A549 (cell line): ENCODE measurements around the gene MNS1. TPM values are rescaled to one million over a fixed set of nuclear protein-coding genes. Genes with fewer than 3 reads are reported as not detected.

ENCODE experiments used
- ATAC-seq, 2 experiments: fragments of 200-7000 bp in 1 of 2; fragments of >200 bp in 1 of 2; cut with Nextera tagmentation in 1 of 2; cut with Tn5 transposase in 1 of 2; 3 replicates each; pipeline versions ENCODE4 v1.8.0 to v1.9.1; 2018 to 2020; ENCODE audit warnings: mild to moderate bottlenecking in 1 of 2, moderate library complexity in 1 of 2
- CTCF ChIA-PET: fragments of 300-600 bp; sonication (Branson Sonifier 250); formaldehyde crosslinking; extraction: SDS; loops from one replicate; lab custom pipeline; 2021; ENCODE audit warnings: antibody characterized with exemption, inconsistent platforms; lab: Yijun Ruan, JAX
- POLR2A ChIA-PET: fragments of 350-600 bp; formaldehyde crosslinking; extraction: SDS; loops from one replicate; lab custom pipeline; 2021; ENCODE audit warnings: antibody characterized with exemption, inconsistent platforms; lab: Yijun Ruan, JAX
- DNase-seq, 2 experiments: peaks; one replicate each; pipeline versions ENCODE4 v3.0.0 to v3.0.0-alpha.2; 2011 to 2016; ENCODE audit warnings: low read depth in 1 of 2, low spot score in 1 of 2
- FAIRE-seq: peaks from 2 replicates; lab custom pipeline; 2011; peaks lifted over from hg19 to GRCh38; lab: Jason Lieb, UNC
- H3K27ac ChIP-seq, 2 experiments: fragments of >200 bp; sonication (Bioruptor Twin); formaldehyde crosslinking; 3 replicates each; pipeline ENCODE4 v1.5.1; 2016 to 2017
- H3K4me1 ChIP-seq: fragments of >200 bp; sonication (Bioruptor Twin); formaldehyde crosslinking; 3 replicates; pipeline ENCODE4 v1.6.1; 2016
- H3K4me2 ChIP-seq: fragments of >200 bp; sonication (Bioruptor Twin); formaldehyde crosslinking; 3 replicates; pipeline ENCODE4 v1.6.1; 2016
- H3K4me3 ChIP-seq: fragments of >200 bp; sonication (Bioruptor Twin); formaldehyde crosslinking; 3 replicates; pipeline ENCODE4 v1.5.1; 2016
- H3K9me3 ChIP-seq: fragments of >200 bp; sonication (Bioruptor Twin); formaldehyde crosslinking; 3 replicates; pipeline ENCODE4 v1.6.1; 2016
- BHLHE40 ChIP-seq: IDR thresholded peaks from 2 replicates; pipeline ENCODE4 v1.6.1; 2012; ENCODE audit warnings: low read depth, low read length, inconsistent platforms
- CBX2 ChIP-seq: fragments of 200-600 bp; sonication (generic); IDR thresholded peaks from 2 replicates; pipeline ENCODE4 v1.6.1; 2016; ENCODE audit warnings: low read depth, mild to moderate bottlenecking, borderline replicate concordance
- CEBPB ChIP-seq, 2 experiments: fragments of >200 bp in 1 of 2; sonication (Bioruptor Twin) in 1 of 2; formaldehyde crosslinking in 1 of 2; IDR thresholded peaks; 2 replicates each; pipeline ENCODE4 v1.6.1; 2012 to 2016
- EHF ChIP-seq: fragments of 250-450 bp; sonication (Bioruptor Pico); IDR thresholded peaks from 2 replicates; pipeline ENCODE4 v1.5.0; 2020; ENCODE audit warnings: mild to moderate bottlenecking
- EHMT2 ChIP-seq: fragments of 200-600 bp; sonication (generic); IDR thresholded peaks from 2 replicates; pipeline ENCODE4 v1.6.1; 2016; ENCODE audit warnings: antibody characterized with exemption, low read depth, mild to moderate bottlenecking, moderate library complexity
- EP300 ChIP-seq, 2 experiments: fragments of >200 bp; sonication (Bioruptor Twin); formaldehyde crosslinking; IDR thresholded peaks; 2 replicates in 1 of 2; 3 replicates in 1 of 2; pipeline ENCODE4 v1.6.1; 2016 to 2017
- ESRRA ChIP-seq: fragments of 150-350 bp; IDR thresholded peaks from 2 replicates; pipeline ENCODE4 v1.6.1; 2014; ENCODE audit warnings: mild to moderate bottlenecking, low read length, borderline replicate concordance
- HEYL ChIP-seq: fragments of 250-450 bp; sonication (Bioruptor Pico); IDR thresholded peaks from 2 replicates; pipeline ENCODE4 v1.8.0; 2021; ENCODE audit warnings: mild to moderate bottlenecking, moderate library complexity
- HMGXB4 ChIP-seq: fragments of 250-450 bp; sonication (Bioruptor Pico); IDR thresholded peaks from 2 replicates; pipeline ENCODE4 v1.5.0; 2021; ENCODE audit warnings: mild to moderate bottlenecking, moderate library complexity, borderline replicate concordance
- HOXA7 ChIP-seq: fragments of 250-450 bp; sonication (Bioruptor Pico); IDR thresholded peaks from 2 replicates; pipeline ENCODE4 v1.5.0; 2020; ENCODE audit warnings: mild to moderate bottlenecking, moderate library complexity
- HOXB13 ChIP-seq: fragments of 250-450 bp; sonication (Bioruptor Pico); IDR thresholded peaks from 2 replicates; pipeline ENCODE4 v1.5.0; 2020; ENCODE audit warnings: low read depth, mild to moderate bottlenecking, moderate library complexity
- JUN ChIP-seq, 2 experiments: fragments of >200 bp; sonication (Bioruptor Twin); formaldehyde crosslinking; IDR thresholded peaks; 2 replicates in 1 of 2; 3 replicates in 1 of 2; pipeline ENCODE4 v1.6.1; 2016 to 2017
- NFE2L2 ChIP-seq: fragments of 150-350 bp; conservative IDR thresholded peaks from 2 replicates; pipeline ENCODE4 v1.6.1; 2014; ENCODE audit warnings: low read length
- NPAS2 ChIP-seq: fragments of 250-450 bp; sonication (Bioruptor Pico); IDR thresholded peaks from 2 replicates; pipeline ENCODE4 v1.8.0; 2022; ENCODE audit warnings: mild to moderate bottlenecking, moderate library complexity, borderline replicate concordance
- NR3C1 ChIP-seq: fragments of >200 bp; sonication (Bioruptor Twin); formaldehyde crosslinking; IDR thresholded peaks from 3 replicates; pipeline ENCODE4 v1.6.1; 2017
- RAD21 ChIP-seq, 2 experiments: fragments of >200 bp in 1 of 2; sonication (Bioruptor Twin) in 1 of 2; formaldehyde crosslinking in 1 of 2; IDR thresholded peaks in 1 of 2; conservative IDR thresholded peaks in 1 of 2; 2 replicates in 1 of 2; 3 replicates in 1 of 2; pipeline ENCODE4 v1.6.1; 2012 to 2018; ENCODE audit warnings: inconsistent platforms in 1 of 2
- RFX5 ChIP-seq: fragments of 450-650 bp; IDR thresholded peaks from 2 replicates; pipeline ENCODE4 v1.7.1; 2014; ENCODE audit warnings: antibody characterized with exemption, mild to moderate bottlenecking, moderate library complexity
- SMC3 ChIP-seq: fragments of >200 bp; sonication (Bioruptor Twin); formaldehyde crosslinking; IDR thresholded peaks from 3 replicates; pipeline ENCODE4 v1.6.1; 2018; ENCODE audit warnings: inconsistent platforms
- SREBF2 ChIP-seq: fragments of 450-650 bp; IDR thresholded peaks from 2 replicates; pipeline ENCODE4 v1.6.1; 2014; ENCODE audit warnings: mild to moderate bottlenecking, moderate library complexity
- TP53 ChIP-seq: fragments of 250-450 bp; sonication (Bioruptor Pico); IDR thresholded peaks from 2 replicates; pipeline ENCODE4 v1.5.0; 2021; ENCODE audit warnings: mild to moderate bottlenecking, moderate library complexity
- ZFP36 ChIP-seq: fragments of 450-650 bp; IDR thresholded peaks from 2 replicates; pipeline ENCODE4 v1.6.1; 2014; ENCODE audit warnings: borderline replicate concordance; ENCODE audit not compliant: partially characterized antibody
- ZNF302 ChIP-seq: fragments of 250-450 bp; sonication (Bioruptor Pico); IDR thresholded peaks from 2 replicates; pipeline ENCODE4 v1.9.0; 2021; ENCODE audit warnings: inconsistent platforms, mild to moderate bottlenecking, moderate library complexity
- ZSCAN20 ChIP-seq: fragments of 250-450 bp; sonication (Bioruptor Pico); IDR thresholded peaks from 2 replicates; pipeline ENCODE4 v1.8.0; 2022; ENCODE audit warnings: mild to moderate bottlenecking, moderate library complexity
- WGBS: methylation state at CpG from one replicate; pipeline ENCODE4 v1.1.6; 2017; ENCODE audit errors: missing lambda C conversion rate; 5-methylcytosine and 5-hydroxymethylcytosine counted together
- polyA plus RNA-seq, 4 experiments: library from polyadenylated mRNA; depleted of rRNA in 3 of 4; stranded (reverse); fragments of >200 nt; fragmentation: RNase III in 1 of 4; extraction: RNeasy Plus Mini Kit Qiagen cat#74134 plus additional on column Dnase treatment in 1 of 4; gene quantifications; 2 replicates in 3 of 4; 3 replicates in 1 of 4; pipeline ENCODE4 v1.2.3, GENCODE V29; 2011 to 2017
- TF ChIP-seq, protein P1 (sequence below): IDR thresholded peaks from 2 replicates; pipeline ENCODE4 v1.6.1; 2012
- TF ChIP-seq, protein P2 (sequence below): fragments of >200 bp; sonication (Bioruptor Twin); formaldehyde crosslinking; IDR thresholded peaks from 2 replicates; pipeline ENCODE4 v1.6.1; 2016
- TF ChIP-seq, protein P3 (sequence below): fragments of 150-350 bp; IDR thresholded peaks from 2 replicates; pipeline ENCODE4 v1.6.1; 2014; ENCODE audit warnings: low read depth, mild to moderate bottlenecking, low read length
- TF ChIP-seq, protein P4 (sequence below): IDR thresholded peaks from 2 replicates; pipeline ENCODE4 v1.6.1; 2012; ENCODE audit warnings: low read depth, borderline replicate concordance
- TF ChIP-seq, protein P5 (sequence below): IDR thresholded peaks from 2 replicates; pipeline ENCODE4 v1.6.1; 2012

Gene MNS1
- polyA plus RNA-seq, 2 of the 4 experiments (the other 2 are of a cell fraction), result 4.4 to 5.2 TPM

DNA sequence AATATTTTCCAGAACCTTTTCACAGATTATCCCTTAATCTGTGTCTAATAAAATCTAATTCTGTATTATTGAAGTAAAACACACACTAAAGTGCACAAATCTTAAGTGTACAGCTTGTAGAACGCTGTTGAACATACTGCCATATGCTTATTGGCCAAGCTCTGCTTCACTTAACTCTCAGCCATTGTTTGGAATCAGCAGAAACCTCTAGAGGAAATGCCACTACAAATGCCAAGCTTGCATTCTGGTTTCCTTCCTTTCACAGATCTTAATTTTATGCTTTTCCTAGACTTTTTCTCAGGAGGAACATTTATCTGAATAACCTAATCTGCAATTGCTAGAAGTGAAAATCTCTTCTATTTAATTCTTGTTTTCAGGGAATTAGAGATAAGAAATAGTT lies 10.1 kb downstream of the MNS1 start:
- no peaks in the 10 kb centered on the region for H3K9me3 ChIP-seq
- no peak overlapping the region for H3K4me3 ChIP-seq
- TF ChIP-seq TP53 (CRISPR knock-in tag) (no peak), ZFP36 (no peak), JUN (IDR thresholded peaks at IDR 0.05) (no peak), NFE2L2 (no peak), ESRRA (no peak)
- WGBS, result 54% methylated on average over 1 of the region's 1 CpG
- ATAC-seq, result no peak
- FAIRE-seq, result no peak
- POLR2A ChIA-PET, result no interaction called here
- CTCF ChIA-PET, result no interaction called here
- no peaks in the 10 kb centered on the region for H3K4me1 ChIP-seq
- H3K4me2 ChIP-seq, result no peak overlapping the region
- H3K27ac ChIP-seq, result no peak overlapping the region
- DNase-seq, result no peak

- ChIA-PET POLR2A (no interaction called here), CTCF (interaction anchor here (0.6 kb wide), 1 partner anchor 269 kb away, joined by 3 read pairs; no protein-coding TSS in a partner anchor)
- ATAC-seq, result no peak
These were observed 19.2 kb downstream of the MNS1 start for GRCh38 chr15:56445746-56446145.

GRCh38 chr15:56442354-56442753 lies 22.6 kb downstream of the MNS1 start:
- H3K27ac ChIP-seq, result no peak overlapping the region
- ChIA-PET CTCF (interaction anchor here (1.1 to 1.3 kb wide), 2 partner anchors 9 to 197 kb away, joined by 3 to 5 read pairs; no protein-coding TSS in a partner anchor), POLR2A (no interaction called here)
- ATAC-seq, result no peak
- H3K4me3 ChIP-seq, result no peak overlapping the region
- no peak for TF ChIP-seq SREBF2
- TF ChIP-seq, protein P1, sequence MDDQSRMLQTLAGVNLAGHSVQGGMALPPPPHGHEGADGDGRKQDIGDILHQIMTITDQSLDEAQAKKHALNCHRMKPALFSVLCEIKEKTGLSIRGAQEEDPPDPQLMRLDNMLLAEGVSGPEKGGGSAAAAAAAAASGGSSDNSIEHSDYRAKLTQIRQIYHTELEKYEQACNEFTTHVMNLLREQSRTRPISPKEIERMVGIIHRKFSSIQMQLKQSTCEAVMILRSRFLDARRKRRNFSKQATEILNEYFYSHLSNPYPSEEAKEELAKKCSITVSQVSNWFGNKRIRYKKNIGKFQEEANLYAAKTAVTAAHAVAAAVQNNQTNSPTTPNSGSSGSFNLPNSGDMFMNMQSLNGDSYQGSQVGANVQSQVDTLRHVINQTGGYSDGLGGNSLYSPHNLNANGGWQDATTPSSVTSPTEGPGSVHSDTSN, result no peak
- no peak for TF ChIP-seq CEBPB (IDR thresholded peaks at IDR 0.05)
- TF ChIP-seq, protein P2, sequence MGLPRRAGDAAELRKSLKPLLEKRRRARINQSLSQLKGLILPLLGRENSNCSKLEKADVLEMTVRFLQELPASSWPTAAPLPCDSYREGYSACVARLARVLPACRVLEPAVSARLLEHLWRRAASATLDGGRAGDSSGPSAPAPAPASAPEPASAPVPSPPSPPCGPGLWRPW, result no peak
- no peak for TF ChIP-seq NPAS2 (CRISPR knock-in tag)
- no peak for TF ChIP-seq HEYL
- no peak for TF ChIP-seq HMGXB4
- TF ChIP-seq BHLHE40, result no peak
- no peak for TF ChIP-seq HOXB13 (CRISPR knock-in tag)
- no peak for TF ChIP-seq ZNF302 (CRISPR knock-in tag)
- no peak for TF ChIP-seq SMC3
- no peak for TF ChIP-seq RFX5
- no peak for TF ChIP-seq EHMT2
- TF ChIP-seq, protein P3, sequence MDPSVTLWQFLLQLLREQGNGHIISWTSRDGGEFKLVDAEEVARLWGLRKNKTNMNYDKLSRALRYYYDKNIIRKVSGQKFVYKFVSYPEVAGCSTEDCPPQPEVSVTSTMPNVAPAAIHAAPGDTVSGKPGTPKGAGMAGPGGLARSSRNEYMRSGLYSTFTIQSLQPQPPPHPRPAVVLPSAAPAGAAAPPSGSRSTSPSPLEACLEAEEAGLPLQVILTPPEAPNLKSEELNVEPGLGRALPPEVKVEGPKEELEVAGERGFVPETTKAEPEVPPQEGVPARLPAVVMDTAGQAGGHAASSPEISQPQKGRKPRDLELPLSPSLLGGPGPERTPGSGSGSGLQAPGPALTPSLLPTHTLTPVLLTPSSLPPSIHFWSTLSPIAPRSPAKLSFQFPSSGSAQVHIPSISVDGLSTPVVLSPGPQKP, result no peak
- TF ChIP-seq RAD21 (conservative IDR thresholded peaks at IDR 0.05 in 1 of 2, IDR thresholded peaks at IDR 0.05 in 1 of 2), result no peak
- no peak for TF ChIP-seq NR3C1
- no peak for TF ChIP-seq TP53 (CRISPR knock-in tag)
- no peak for TF ChIP-seq EHF (CRISPR knock-in tag)
- 96% methylated on average over 3 of the region's 3 CpGs for WGBS
- H3K4me1 ChIP-seq, result no peaks in the 10 kb centered on the region
- DNase-seq, result no peak
- FAIRE-seq, result peak; percentile 32
- H3K4me2 ChIP-seq, result no peak overlapping the region
- no peaks in the 10 kb centered on the region for H3K9me3 ChIP-seq

More at GRCh38 chr15:56445746-56446145, 19.2 kb downstream of the MNS1 start:
- Histone ChIP-seq H3K4me2 (no peak overlapping the region), H3K4me1 (no peaks in the 10 kb centered on the region), H3K9me3 (no peaks in the 10 kb centered on the region), H3K27ac (no peak overlapping the region)
- FAIRE-seq, result no peak
- TF ChIP-seq HOXA7 (no peak), ZSCAN20 (CRISPR knock-in tag) (no peak), EP300 (IDR thresholded peaks at IDR 0.05) (no peak), NFE2L2 (no peak), CBX2 (no peak), NPAS2 (CRISPR knock-in tag) (no peak), RAD21 (conservative IDR thresholded peaks at IDR 0.05 in 1 of 2, IDR thresholded peaks at IDR 0.05 in 1 of 2) (no peak)
- TF ChIP-seq, protein P4, sequence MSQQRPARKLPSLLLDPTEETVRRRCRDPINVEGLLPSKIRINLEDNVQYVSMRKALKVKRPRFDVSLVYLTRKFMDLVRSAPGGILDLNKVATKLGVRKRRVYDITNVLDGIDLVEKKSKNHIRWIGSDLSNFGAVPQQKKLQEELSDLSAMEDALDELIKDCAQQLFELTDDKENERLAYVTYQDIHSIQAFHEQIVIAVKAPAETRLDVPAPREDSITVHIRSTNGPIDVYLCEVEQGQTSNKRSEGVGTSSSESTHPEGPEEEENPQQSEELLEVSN, result no peak
- TF ChIP-seq, protein P5, sequence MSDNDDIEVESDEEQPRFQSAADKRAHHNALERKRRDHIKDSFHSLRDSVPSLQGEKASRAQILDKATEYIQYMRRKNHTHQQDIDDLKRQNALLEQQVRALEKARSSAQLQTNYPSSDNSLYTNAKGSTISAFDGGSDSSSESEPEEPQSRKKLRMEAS, result no peak
- TF ChIP-seq, all 56 proteins: peak for 0
- WGBS, result 77% methylated on average over 5 of the region's 5 CpGs
- DNase-seq, result no peak
- no peak overlapping the region for H3K4me3 ChIP-seq
